HCT116 (cell line): Measurements from ENCODE around the gene ATG4D. TPM values are rescaled to one million over a fixed set of nuclear protein-coding genes. Genes with fewer than 3 reads are reported as not detected.

Source experiments
- ATAC-seq: fragments of 200-7000 bp; cut with Tn5 transposase; 2 replicates; pipeline ENCODE4 v1.9.1; 2020; ENCODE audit warnings: mild to moderate bottlenecking, moderate library complexity
- BruUV-seq: library from RNA; stranded (reverse); fragments of 400-500 nt; replicated peaks from 2 replicates; lab custom pipeline; 2021; lab: Mats Ljungman, UMichigan
- CTCF ChIA-PET: fragments of 300-600 bp; sonication (Branson Sonifier 250); formaldehyde crosslinking; loops from one replicate; lab custom pipeline; 2021; ENCODE audit warnings: antibody characterized with exemption; lab: Charles Lee
- POLR2A ChIA-PET: fragments of 300-600, 350-600 bp; sonication (Branson Sonifier 250); formaldehyde crosslinking; loops from one replicate; lab custom pipeline; 2021; ENCODE audit warnings: antibody characterized with exemption; lab: Charles Lee
- RAD21 ChIA-PET, 2 experiments: fragments of 300-600 bp; sonication (Branson Sonifier 250); formaldehyde crosslinking; loops; one replicate each; lab custom pipeline; 2023; ENCODE audit warnings: low total read pairs in 2 of 2; ENCODE audit not compliant: uncharacterized antibody in 2 of 2, unreplicated experiment in 2 of 2, low non-redundant PET in 1 of 2; lab: Charles Lee
- DNase-seq: peaks from one replicate; pipeline ENCODE4 v3.0.0-alpha.2; 2010; ENCODE audit warnings: low read depth, low spot score
- H2AFZ ChIP-seq: fragments of 200-600 bp; shearing (Covaris generic), sonication (generic); 2 replicates; pipeline ENCODE4 v1.6.1; 2017; ENCODE audit warnings: low read depth, mixed run types, mixed read lengths, antibody characterized with exemption, low read length; ENCODE audit not compliant: poor library complexity, severe bottlenecking
- H3K27ac ChIP-seq: 2 replicates; pipeline ENCODE4 v1.5.1; 2012; ENCODE audit warnings: low read depth, low read length
- H3K27me3 ChIP-seq: fragments of 200-600 bp; sonication (generic); 2 replicates; pipeline ENCODE4 v1.6.1; 2016; ENCODE audit warnings: mixed run types, low read length, mixed read lengths; ENCODE audit not compliant: insufficient read depth
- H3K36me3 ChIP-seq, 2 experiments: fragments of 200-500 bp in 1 of 2; fragments of 200-600 bp in 1 of 2; sonication (Bioruptor generic) in 1 of 2; sonication (generic) in 1 of 2; 2 replicates each; pipeline versions ENCODE4 v1.5.1 to v1.6.1; 2014 to 2016; ENCODE audit warnings: low read length in 2 of 2, inconsistent platforms in 1 of 2, mixed read lengths in 1 of 2, mixed run types in 1 of 2; ENCODE audit not compliant: insufficient read depth in 2 of 2, control insufficient read depth in 1 of 2
- H3K4me1 ChIP-seq, 2 experiments: fragments of 200-600 bp in 1 of 2; sonication (generic) in 1 of 2; 2 replicates each; pipeline versions ENCODE4 v1.5.1 to v1.6.1; 2012 to 2017; ENCODE audit warnings: low read length in 2 of 2, inconsistent platforms in 1 of 2, mild to moderate bottlenecking in 1 of 2, mixed read lengths in 1 of 2, mixed run types in 1 of 2, moderate library complexity in 1 of 2; ENCODE audit not compliant: insufficient read depth in 2 of 2, control insufficient read depth in 1 of 2
- H3K4me2 ChIP-seq: fragments of 200-600 bp; sonication (generic); 2 replicates; pipeline ENCODE4 v1.6.1; 2017; ENCODE audit warnings: mixed run types, low read length, mixed read lengths
- H3K4me3 ChIP-seq, 2 experiments: fragments of 200-600 bp in 1 of 2; sonication (generic) in 1 of 2; replicated peaks in 1 of 2; 2 replicates each; pipeline ENCODE4 v1.5.1; 2011 to 2016; ENCODE audit warnings: low read length in 2 of 2, control low read depth in 1 of 2, low read depth in 1 of 2, mild to moderate bottlenecking in 1 of 2, mixed read lengths in 1 of 2, mixed run types in 1 of 2
- H3K79me2 ChIP-seq: fragments of 200-600 bp; sonication (generic); 2 replicates; pipeline ENCODE4 v1.6.1; 2017; ENCODE audit warnings: mild to moderate bottlenecking, mixed run types, low read length, moderate library complexity, mixed read lengths; ENCODE audit not compliant: insufficient read depth
- H3K9ac ChIP-seq: fragments of 200-600 bp; sonication (generic); 2 replicates; pipeline ENCODE4 v1.6.1; 2016; ENCODE audit warnings: low read length, mixed read lengths
- H3K9me2 ChIP-seq: fragments of 200-600 bp; sonication (generic), shearing (Covaris generic); 2 replicates; pipeline ENCODE4 v1.6.1; 2017; ENCODE audit warnings: mixed run types, mild to moderate bottlenecking, moderate library complexity; ENCODE audit not compliant: insufficient read depth
- H3K9me3 ChIP-seq, 2 experiments: fragments of 200-500 bp in 1 of 2; fragments of 200-600 bp in 1 of 2; sonication (Bioruptor generic) in 1 of 2; sonication (generic) in 1 of 2; 2 replicates each; pipeline ENCODE4 v1.6.1; 2014 to 2017; ENCODE audit warnings: low read length in 2 of 2, mixed read lengths in 2 of 2, inconsistent platforms in 1 of 2, low read depth in 1 of 2, mild to moderate bottlenecking in 1 of 2, mixed run types in 1 of 2, moderate library complexity in 1 of 2; ENCODE audit not compliant: control insufficient read depth in 1 of 2, insufficient read depth in 1 of 2
- H4K20me1 ChIP-seq: fragments of 200-600 bp; sonication (generic), shearing (Covaris generic); 2 replicates; pipeline ENCODE4 v1.6.1; 2017; ENCODE audit warnings: mixed run types, mild to moderate bottlenecking, moderate library complexity; ENCODE audit not compliant: insufficient read depth
- ATF3 ChIP-seq: IDR thresholded peaks from 2 replicates; pipeline ENCODE4 v1.6.1; 2012
- CBX3 ChIP-seq: IDR thresholded peaks from 2 replicates; pipeline ENCODE4 v1.6.1; 2012; ENCODE audit warnings: low read depth
- CEBPB ChIP-seq: IDR thresholded peaks from 2 replicates; pipeline ENCODE4 v1.6.1; 2012; ENCODE audit warnings: low read depth
- CTCF ChIP-seq, 3 experiments: fragments of 200-600 bp in 1 of 3; sonication (generic) in 1 of 3; IDR thresholded peaks in 2 of 3; conservative IDR thresholded peaks in 1 of 3; 2 replicates each; pipeline ENCODE4 v1.5.1; 2012 to 2017; ENCODE audit warnings: low read depth in 2 of 3, low read length in 2 of 3, antibody characterized with exemption in 1 of 3, borderline replicate concordance in 1 of 3, control low read depth in 1 of 3, mild to moderate bottlenecking in 1 of 3, mixed read lengths in 1 of 3, mixed run types in 1 of 3, moderate library complexity in 1 of 3; ENCODE audit not compliant: insufficient read depth in 1 of 3
- ELF1 ChIP-seq: IDR thresholded peaks from 2 replicates; pipeline ENCODE4 v1.6.1; 2012; ENCODE audit warnings: low read depth, borderline replicate concordance
- EZH2phosphoT487 ChIP-seq: fragments of 200-600 bp; IDR thresholded peaks from 2 replicates; pipeline ENCODE4 v1.6.1; 2018; ENCODE audit warnings: antibody characterized with exemption, borderline replicate concordance
- FOSL1 ChIP-seq: IDR thresholded peaks from 2 replicates; pipeline ENCODE4 v1.6.1; 2012; ENCODE audit warnings: low read depth
- JUND ChIP-seq: IDR thresholded peaks from 2 replicates; pipeline ENCODE4 v1.6.1; 2012
- POLR2A ChIP-seq: IDR thresholded peaks from 2 replicates; pipeline ENCODE4 v1.7.0; 2011; ENCODE audit warnings: borderline replicate concordance; ENCODE audit not compliant: insufficient read depth, insufficient read length; ENCODE audit errors: extremely low read depth
- POLR2AphosphoS5 ChIP-seq: IDR thresholded peaks from 2 replicates; pipeline ENCODE4 v1.6.1; 2011; ENCODE audit warnings: mild to moderate bottlenecking, low read depth, low read length, moderate library complexity
- RAD21 ChIP-seq: IDR thresholded peaks from 2 replicates; pipeline ENCODE4 v1.6.1; 2012; ENCODE audit warnings: low read depth, mild to moderate bottlenecking
- REST ChIP-seq: IDR thresholded peaks from 2 replicates; pipeline ENCODE4 v1.6.1; 2012; ENCODE audit warnings: low read depth
- SIN3A ChIP-seq: IDR thresholded peaks from 2 replicates; pipeline ENCODE4 v1.6.1; 2012; ENCODE audit warnings: low read depth
- SP1 ChIP-seq: IDR thresholded peaks from 2 replicates; pipeline ENCODE4 v1.6.1; 2012; ENCODE audit warnings: low read depth
- SRF ChIP-seq: IDR thresholded peaks from 2 replicates; pipeline ENCODE4 v1.6.1; 2012; ENCODE audit warnings: low read depth
- TCF7L2 ChIP-seq: IDR thresholded peaks from 2 replicates; pipeline ENCODE4 v1.7.0; 2011; ENCODE audit warnings: borderline replicate concordance, inconsistent platforms; ENCODE audit not compliant: insufficient read depth, insufficient read length; ENCODE audit errors: extremely low read depth
- YY1 ChIP-seq: IDR thresholded peaks from 2 replicates; pipeline ENCODE4 v1.6.1; 2011; ENCODE audit warnings: low read length, low read depth, moderate library complexity, mild to moderate bottlenecking; ENCODE audit not compliant: insufficient replicate concordance; ENCODE audit errors: extremely low read depth
- ZFX ChIP-seq: fragments of 450-650 bp; IDR thresholded peaks from 2 replicates; pipeline ENCODE4 v1.6.1; 2017
- ZNF274 ChIP-seq: fragments of 200-500 bp; sonication (Bioruptor generic); IDR thresholded peaks from 2 replicates; pipeline ENCODE4 v1.6.1; 2014; ENCODE audit warnings: mild to moderate bottlenecking, low read depth, low read length, inconsistent platforms
- intact Hi-C: fragments of 100-400 bp; cut with micrococcal nuclease; formaldehyde crosslinking; loops from 2 replicates; pipeline ENCODE4 v1.10.0; 2022
- total RNA-seq: library from RNA; stranded (reverse); gene quantifications from one replicate; pipeline ENCODE4 v1.2.1, GENCODE V29; 2021; ENCODE audit not compliant: unreplicated experiment
- TF ChIP-seq, protein P1 (sequence below): IDR thresholded peaks from 2 replicates; pipeline ENCODE4 v1.6.1; 2011; ENCODE audit warnings: mild to moderate bottlenecking, low read length, moderate library complexity; ENCODE audit not compliant: insufficient replicate concordance; ENCODE audit errors: extremely low read depth

Gene ATG4D
- total RNA-seq, 1 experiment from 2014 or later, result 45.4 TPM

GRCh38 chr19:10550336-10550735 is 6.6 kb downstream of the ATG4D start:
- ChIA-PET RAD21 (no interaction called here), CTCF (no interaction called here), POLR2A (no interaction called here)
- TF ChIP-seq JUND, result no peak
- TF ChIP-seq POLR2A, result no peak
- TF ChIP-seq, protein P1, sequence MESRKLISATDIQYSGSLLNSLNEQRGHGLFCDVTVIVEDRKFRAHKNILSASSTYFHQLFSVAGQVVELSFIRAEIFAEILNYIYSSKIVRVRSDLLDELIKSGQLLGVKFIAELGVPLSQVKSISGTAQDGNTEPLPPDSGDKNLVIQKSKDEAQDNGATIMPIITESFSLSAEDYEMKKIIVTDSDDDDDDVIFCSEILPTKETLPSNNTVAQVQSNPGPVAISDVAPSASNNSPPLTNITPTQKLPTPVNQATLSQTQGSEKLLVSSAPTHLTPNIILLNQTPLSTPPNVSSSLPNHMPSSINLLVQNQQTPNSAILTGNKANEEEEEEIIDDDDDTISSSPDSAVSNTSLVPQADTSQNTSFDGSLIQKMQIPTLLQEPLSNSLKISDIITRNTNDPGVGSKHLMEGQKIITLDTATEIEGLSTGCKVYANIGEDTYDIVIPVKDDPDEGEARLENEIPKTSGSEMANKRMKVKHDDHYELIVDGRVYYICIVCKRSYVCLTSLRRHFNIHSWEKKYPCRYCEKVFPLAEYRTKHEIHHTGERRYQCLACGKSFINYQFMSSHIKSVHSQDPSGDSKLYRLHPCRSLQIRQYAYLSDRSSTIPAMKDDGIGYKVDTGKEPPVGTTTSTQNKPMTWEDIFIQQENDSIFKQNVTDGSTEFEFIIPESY, result no peak
- no peak for TF ChIP-seq SP1
- TF ChIP-seq ZFX, result no peak
- TF ChIP-seq CBX3, result no peak
- no peak for TF ChIP-seq CTCF (IDR thresholded peaks at IDR 0.05 in 2 of 3, conservative IDR thresholded peaks at IDR 0.05 in 1 of 3; ENCODE audit: borderline replicate concordance in 1 of 3, insufficient read depth in 1 of 3, low read depth in 2 of 3, low read length in 2 of 3)
- TF ChIP-seq YY1, result no peak
- TF ChIP-seq ELF1, result no peak
- no peak for TF ChIP-seq POLR2AphosphoS5
- TF ChIP-seq REST, result no peak
- TF ChIP-seq SIN3A, result no peak
- TF ChIP-seq RAD21, result no peak
- TF ChIP-seq TCF7L2, result no peak
- no peak for TF ChIP-seq FOSL1
- TF ChIP-seq SRF, result no peak
- no peak for TF ChIP-seq ZNF274
- no peak for TF ChIP-seq CEBPB
- no peak for TF ChIP-seq ATF3
- no peak for TF ChIP-seq EZH2phosphoT487
- Histone ChIP-seq H4K20me1 (no peaks in the 10 kb centered on the region), H3K27me3 (no peaks in the 10 kb centered on the region), H3K4me2 (no peak overlapping the region), H3K9me2 (no peaks in the 10 kb centered on the region), H3K79me2 (peaks cover 8% of the 10 kb centered on the region), H3K36me3 (peaks cover 15 to 41% of the 10 kb centered on the region in 2 experiments; a peak in 3 of 4 replicates), H3K9me3 (no peaks in the 10 kb centered on the region), H3K27ac (no peak overlapping the region), H3K9ac (no peak overlapping the region), H3K4me1 (no peaks in the 10 kb centered on the region), H2AFZ (no peak overlapping the region), H3K4me3 (no peak overlapping the region)
- no peak for ATAC-seq
- BruUV-seq, result no TSS peak
- no peak for DNase-seq
- intact Hi-C loops, result no loop called here
